Testis (tissue), 3 donors: ENCODE results near the gene PRKG2. TPM values are rescaled to one million over a fixed set of nuclear protein-coding genes. Genes with fewer than 3 reads are reported as not detected.

Source experiments
- DNase-seq: peaks from one replicate; pipeline ENCODE4 v3.0.0-alpha.2; 2019
- H3K27ac ChIP-seq, 2 donors: fragments of 200-600 bp; sonication (generic); one replicate each; pipeline ENCODE4 v1.5.1; 2019
- H3K27me3 ChIP-seq: fragments of 200-600 bp; sonication (generic); one replicate; pipeline ENCODE4 v1.5.1; 2019
- H3K36me3 ChIP-seq: fragments of 200-600 bp; sonication (generic); one replicate; pipeline ENCODE4 v1.5.1; 2017; ENCODE audit warnings: low read depth; ENCODE audit errors: missing control alignments
- H3K4me1 ChIP-seq: fragments of 200-600 bp; sonication (generic); one replicate; pipeline ENCODE4 v1.5.1; 2019
- H3K4me3 ChIP-seq, 2 donors: fragments of 200-600 bp; sonication (generic); one replicate each; pipeline ENCODE4 v1.5.1; 2017 to 2019
- H3K9me3 ChIP-seq: fragments of 200-600 bp; sonication (generic); one replicate; pipeline ENCODE4 v1.5.1; 2017
- CTCF ChIP-seq, 3 experiments: fragments of 450-650 bp in 2 of 3; fragments of 200-600 bp in 1 of 3; sonication (generic) in 1 of 3; IDR thresholded peaks; one replicate each; pipeline ENCODE4 v1.5.1; 2016 to 2019; ENCODE audit warnings: antibody characterized with exemption in 3 of 3, mild to moderate bottlenecking in 2 of 3, moderate library complexity in 1 of 3
- POLR2A ChIP-seq: fragments of 450-650 bp; IDR thresholded peaks from one replicate; pipeline ENCODE4 v1.6.1; 2017; ENCODE audit warnings: antibody characterized with exemption, mild to moderate bottlenecking, moderate library complexity
- WGBS, 2 donors: methylation state at CpG; one replicate each; pipeline ENCODE4 v1.1.5; 2018; 5-methylcytosine and 5-hydroxymethylcytosine counted together
- intact Hi-C: fragments of 100-400 bp; cut with DNase I; formaldehyde crosslinking; loops from one replicate; pipeline ENCODE4 v1.15.1; 2023; ENCODE audit warnings: low total_unique reads
- polyA plus RNA-seq: library from polyadenylated mRNA; stranded (reverse); fragments of 350-450 nt; fragmentation: Illumina TruSeq; extraction: RNeasy Lipid Tissue Mini Kit (QIAGEN cat#74804); gene quantifications from one replicate; pipeline ENCODE4 v1.2.3, GENCODE V29; 2014; ENCODE audit warnings: low read depth, low replicate concordance; ENCODE audit not compliant: insufficient read depth
- total RNA-seq, 2 donors: library from RNA; depleted of rRNA; stranded (reverse); fragments of >200 nt; gene quantifications; one replicate each; pipeline ENCODE4 v1.2.3, GENCODE V29; 2016

The PRKG2 gene
- total and polyA plus RNA-seq, 3 donors from 2014 or later: 1.3 to 2.4 (median 1.7) TPM

- intact Hi-C loops: no loop called here
- TF ChIP-seq POLR2A (no peak), CTCF (IDR thresholded peaks at IDR 0.05) (no peak)
- Histone ChIP-seq H3K27ac (no peak overlapping the region), H3K27me3 (no peaks in the 10 kb centered on the region), H3K36me3 (no peaks in the 10 kb centered on the region), H3K4me1 (no peaks in the 10 kb centered on the region), H3K9me3 (no peaks in the 10 kb centered on the region), H3K4me3 (no peak overlapping the region)
- no peak for DNase-seq
- WGBS, 2 donors: 44 to 47% methylated on average over 1 of the region's 1 CpG
Measured at GRCh38 chr4:81257021-81257420, 42.0 kb upstream of the PRKG2 start.

GRCh38 chr4:81256059-81256970, 41.3 kb upstream of the PRKG2 start:
- intact Hi-C loops: no loop called here
- Histone ChIP-seq H3K36me3 (no peaks in the 10 kb centered on the region), H3K4me1 (no peaks in the 10 kb centered on the region), H3K4me3 (no peak overlapping the region), H3K27me3 (no peaks in the 10 kb centered on the region), H3K27ac (no peak overlapping the region), H3K9me3 (no peaks in the 10 kb centered on the region)
- DNase-seq: no peak
- 74 to 75% methylated on average over 8 of the region's 8 CpGs for WGBS, 2 donors
- TF ChIP-seq CTCF (IDR thresholded peaks at IDR 0.05) (no peak), POLR2A (no peak)

- no peak for TF ChIP-seq POLR2A
- no peak for TF ChIP-seq CTCF (IDR thresholded peaks at IDR 0.05)
- WGBS, 2 donors: 81 to 98% methylated on average over 1 of the region's 1 CpG
- H3K9me3 ChIP-seq: no peaks in the 10 kb centered on the region
- DNase-seq: no peak
- no peaks in the 10 kb centered on the region for H3K36me3 ChIP-seq
- intact Hi-C loops: no loop called here
- H3K27ac ChIP-seq: no peak overlapping the region
- H3K4me3 ChIP-seq: no peak overlapping the region
- no peaks in the 10 kb centered on the region for H3K4me1 ChIP-seq
- no peaks in the 10 kb centered on the region for H3K27me3 ChIP-seq
Measured at GRCh38 chr4:81255524-81255923, 40.5 kb upstream of the PRKG2 start.

GRCh38 chr4:81250430-81250829, 35.4 kb upstream of the PRKG2 start:
- no peak overlapping the region for H3K27ac ChIP-seq
- no peaks in the 10 kb centered on the region for H3K27me3 ChIP-seq
- no peak for TF ChIP-seq POLR2A
- no peak for TF ChIP-seq CTCF (IDR thresholded peaks at IDR 0.05)
- H3K4me3 ChIP-seq: no peak overlapping the region
- H3K36me3 ChIP-seq: no peaks in the 10 kb centered on the region
- no peaks in the 10 kb centered on the region for H3K9me3 ChIP-seq
- intact Hi-C loops: no loop called here
- 71 to 88% methylated on average over 1 of the region's 1 CpG for WGBS, 2 donors
- H3K4me1 ChIP-seq: no peaks in the 10 kb centered on the region
- DNase-seq: no peak
